ENCODE results near the gene SLC22A23.

The SLC22A23 gene

DNA sequence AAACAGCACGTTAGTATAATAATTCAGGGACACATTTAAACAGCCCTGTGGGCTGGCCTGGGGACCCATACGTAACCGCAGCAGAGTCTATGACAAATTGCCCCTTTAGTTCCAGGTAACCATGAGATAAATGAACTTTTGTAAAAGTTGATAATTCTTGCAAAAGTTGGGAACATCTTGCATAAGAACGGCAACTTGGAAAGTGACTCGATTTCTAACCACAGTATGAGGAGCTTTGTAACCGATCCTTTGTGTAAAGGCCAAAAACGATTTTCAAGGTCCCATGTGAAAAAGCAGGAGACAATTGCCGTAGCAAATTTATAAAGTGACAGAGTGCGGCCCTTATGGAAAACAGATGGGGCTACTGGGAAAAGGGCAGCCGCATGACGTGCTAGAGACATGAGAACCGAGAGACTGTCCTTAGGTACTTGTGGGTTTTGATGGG is 116.5 kb downstream of the SLC22A23 start:
- TF ChIP-seq ZFX (IDR thresholded peaks at IDR 0.05; ENCODE audit: borderline replicate concordance), result no peak
- TF ChIP-seq, protein P1, sequence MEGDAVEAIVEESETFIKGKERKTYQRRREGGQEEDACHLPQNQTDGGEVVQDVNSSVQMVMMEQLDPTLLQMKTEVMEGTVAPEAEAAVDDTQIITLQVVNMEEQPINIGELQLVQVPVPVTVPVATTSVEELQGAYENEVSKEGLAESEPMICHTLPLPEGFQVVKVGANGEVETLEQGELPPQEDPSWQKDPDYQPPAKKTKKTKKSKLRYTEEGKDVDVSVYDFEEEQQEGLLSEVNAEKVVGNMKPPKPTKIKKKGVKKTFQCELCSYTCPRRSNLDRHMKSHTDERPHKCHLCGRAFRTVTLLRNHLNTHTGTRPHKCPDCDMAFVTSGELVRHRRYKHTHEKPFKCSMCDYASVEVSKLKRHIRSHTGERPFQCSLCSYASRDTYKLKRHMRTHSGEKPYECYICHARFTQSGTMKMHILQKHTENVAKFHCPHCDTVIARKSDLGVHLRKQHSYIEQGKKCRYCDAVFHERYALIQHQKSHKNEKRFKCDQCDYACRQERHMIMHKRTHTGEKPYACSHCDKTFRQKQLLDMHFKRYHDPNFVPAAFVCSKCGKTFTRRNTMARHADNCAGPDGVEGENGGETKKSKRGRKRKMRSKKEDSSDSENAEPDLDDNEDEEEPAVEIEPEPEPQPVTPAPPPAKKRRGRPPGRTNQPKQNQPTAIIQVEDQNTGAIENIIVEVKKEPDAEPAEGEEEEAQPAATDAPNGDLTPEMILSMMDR (IDR thresholded peaks at IDR 0.05), result no peak
- no peak overlapping the region for H3K27ac ChIP-seq

DNA sequence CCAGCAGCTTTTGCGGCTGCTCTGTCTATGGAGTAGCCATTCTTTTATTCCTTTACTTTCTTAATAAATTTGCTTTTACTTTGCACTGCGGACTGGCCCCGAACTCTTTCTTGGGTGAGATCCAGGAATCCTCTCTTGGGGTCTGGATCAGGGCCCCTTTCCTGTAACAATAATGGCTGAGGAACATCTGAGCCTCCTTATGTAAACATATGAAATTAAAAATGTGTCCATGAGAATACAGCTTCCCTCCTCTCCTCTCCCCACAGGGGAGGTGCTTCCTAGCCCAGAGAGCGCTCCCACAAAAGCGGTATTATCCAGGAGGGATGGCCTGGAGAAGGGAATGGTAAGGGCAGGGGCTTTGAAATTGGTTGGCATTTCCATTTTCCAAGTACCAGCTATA is 117.0 kb downstream of the SLC22A23 start:
- H3K27ac ChIP-seq, result no peak overlapping the region
- TF ChIP-seq, protein P1 (IDR thresholded peaks at IDR 0.05), result no peak
- TF ChIP-seq ZFX (IDR thresholded peaks at IDR 0.05; ENCODE audit: borderline replicate concordance), result no peak

DNA sequence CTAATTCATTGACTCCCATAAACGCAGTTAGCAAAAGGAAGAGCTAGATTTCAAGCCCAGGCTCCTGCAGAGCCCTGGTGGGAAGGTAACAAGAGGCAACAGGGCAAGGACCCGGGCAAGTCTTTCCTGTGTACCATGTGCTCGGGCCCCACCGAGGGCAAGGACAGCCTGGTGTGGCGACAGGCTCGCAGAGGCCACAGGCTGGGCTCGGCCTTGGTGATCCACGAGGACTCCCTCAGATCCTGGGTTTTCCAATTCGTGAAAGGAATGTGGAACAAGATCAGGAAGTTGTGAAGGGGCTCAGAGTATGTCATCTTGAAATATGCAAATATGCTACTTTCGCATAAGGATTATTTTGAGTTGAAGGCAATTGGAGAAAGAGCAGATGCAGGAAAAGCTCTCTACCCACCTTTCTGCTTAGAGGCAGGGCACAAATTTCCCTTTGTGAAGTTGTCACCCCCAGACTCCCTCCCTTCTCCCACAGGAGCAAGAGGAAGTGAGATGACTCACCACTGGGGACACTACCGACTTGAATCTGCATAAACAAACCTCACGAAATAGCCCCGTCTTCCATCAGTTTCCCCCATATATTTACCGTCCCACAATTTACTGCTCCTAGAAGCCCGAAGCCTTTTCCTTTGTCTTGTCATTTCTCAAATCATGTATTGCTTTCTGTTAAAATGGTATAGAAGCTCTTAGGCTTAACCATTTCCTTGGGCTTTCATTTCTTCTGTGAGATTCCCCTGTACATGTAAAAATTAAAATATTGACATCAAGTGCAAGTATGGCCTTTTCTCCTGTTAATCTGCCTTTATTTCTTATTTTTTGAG is 119.1 kb downstream of the SLC22A23 start:
- TF ChIP-seq, protein P1 (IDR thresholded peaks at IDR 0.05), result no peak
- TF ChIP-seq ZFX (IDR thresholded peaks at IDR 0.05; ENCODE audit: borderline replicate concordance), result no peak
- H3K27ac ChIP-seq, result no peak overlapping the region

DNA sequence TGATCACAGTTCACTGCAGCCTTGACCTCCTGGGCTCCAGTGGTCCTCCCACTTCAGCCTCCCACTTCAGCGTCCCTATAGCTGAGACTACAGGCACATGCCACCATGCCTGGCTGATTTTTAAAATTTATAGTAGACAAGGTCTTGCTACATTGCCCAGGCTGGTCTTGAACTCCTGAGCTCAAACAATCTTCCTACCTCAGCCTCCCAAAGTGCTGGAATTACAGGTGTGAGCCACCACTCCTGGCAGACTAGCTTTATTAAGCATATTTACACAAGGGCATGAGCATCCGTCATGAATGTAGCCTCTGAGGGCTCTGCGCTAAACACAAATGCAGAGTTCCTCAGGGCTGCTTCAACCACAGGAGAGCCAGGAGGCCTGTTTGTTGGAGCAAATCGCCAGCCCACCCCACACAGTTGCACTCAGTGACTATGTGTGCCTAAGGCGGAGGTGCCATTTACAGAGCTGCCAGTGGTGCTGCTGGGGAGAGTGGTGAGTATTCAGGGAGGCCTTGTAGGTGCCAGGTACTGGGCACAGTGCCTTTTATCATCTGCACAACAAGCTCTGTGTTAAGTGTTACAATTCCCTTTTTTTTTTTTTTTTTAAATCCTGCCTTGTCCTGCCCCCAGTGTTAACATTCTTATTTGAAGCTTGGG is 119.9 kb downstream of the SLC22A23 start:
- no peak overlapping the region for H3K27ac ChIP-seq
- no peak for TF ChIP-seq ZFX (IDR thresholded peaks at IDR 0.05; ENCODE audit: borderline replicate concordance)
- TF ChIP-seq, protein P1 (IDR thresholded peaks at IDR 0.05), result no peak

DNA sequence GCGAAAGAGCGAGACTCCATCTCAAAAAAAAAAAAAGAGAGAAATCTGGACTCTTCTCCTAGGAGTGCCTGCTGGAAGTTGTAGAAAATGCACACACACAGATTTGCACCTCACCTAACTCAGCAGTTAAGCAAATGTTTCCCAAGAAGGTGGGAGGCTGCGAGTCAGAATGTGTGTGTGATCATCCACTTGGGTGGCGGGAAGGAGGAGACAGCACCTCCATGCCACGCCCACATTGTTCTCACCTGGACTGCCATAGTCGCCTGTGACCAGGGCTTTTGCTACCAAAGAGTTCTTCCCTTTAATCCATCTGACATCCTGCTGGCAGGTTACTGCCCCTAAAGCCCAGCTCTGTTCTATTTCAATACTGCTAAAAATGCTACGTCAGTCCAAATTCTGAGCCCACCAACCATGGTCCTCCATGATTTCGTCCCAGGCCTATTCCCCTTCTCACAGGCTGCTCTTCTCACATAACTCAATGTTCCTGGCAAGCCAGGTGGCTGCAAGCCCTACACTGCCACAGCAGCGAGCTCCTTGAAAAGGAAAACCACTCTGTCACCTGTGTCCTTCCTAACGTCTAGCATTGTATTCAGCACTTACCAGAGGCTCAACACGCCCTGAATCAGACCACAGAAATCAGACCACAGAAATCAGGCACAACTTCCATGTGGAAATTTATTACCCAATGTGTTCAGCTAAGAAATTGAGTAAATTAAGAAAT is 120.6 kb downstream of the SLC22A23 start:
- no peak for TF ChIP-seq ZFX (IDR thresholded peaks at IDR 0.05; ENCODE audit: borderline replicate concordance)
- TF ChIP-seq, protein P1 (IDR thresholded peaks at IDR 0.05), result no peak

DNA sequence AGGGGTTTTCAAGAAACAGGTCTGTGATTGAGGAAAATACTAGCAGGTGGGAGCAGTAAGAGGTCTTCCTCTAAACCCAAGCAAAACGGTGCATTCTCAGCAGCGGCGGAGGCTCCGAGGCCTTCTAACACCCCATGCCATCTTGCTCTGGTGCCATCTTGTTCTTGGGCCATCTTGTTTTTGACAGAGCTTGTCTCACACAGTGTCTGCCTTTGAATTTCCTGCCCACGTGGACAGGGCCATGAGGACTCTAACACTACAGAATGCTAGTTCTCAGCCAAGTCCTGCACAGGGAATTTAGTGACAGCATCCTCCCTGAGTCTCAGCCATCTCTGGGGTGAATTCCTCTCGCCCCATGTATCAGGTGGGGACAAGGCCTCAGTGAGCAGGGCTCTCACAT is 121.7 kb downstream of the SLC22A23 start:
- no peak for TF ChIP-seq ZFX (IDR thresholded peaks at IDR 0.05; ENCODE audit: borderline replicate concordance)
- TF ChIP-seq, protein P1 (IDR thresholded peaks at IDR 0.05), result no peak
- H3K27ac ChIP-seq, result no peak overlapping the region

More for the DNA sequence above, 120.6 kb downstream of the SLC22A23 start:
- H3K27ac ChIP-seq, result no peak overlapping the region

Data from 22Rv1 (cell line).